Iris pigment epithelial cell (primary cell): ENCODE results near the gene PCNX2.
"Not testable (repeated sequence)": the region's sequence is repeated elsewhere in the genome, so short reads cannot be mapped to it uniquely, and the experiment has no call there.

ENCODE experiments used
- DNase-seq: peaks from one replicate; pipeline ENCODE4 v3.0.0-alpha.2; 2011; ENCODE audit warnings: low read depth

Gene PCNX2

DNA sequence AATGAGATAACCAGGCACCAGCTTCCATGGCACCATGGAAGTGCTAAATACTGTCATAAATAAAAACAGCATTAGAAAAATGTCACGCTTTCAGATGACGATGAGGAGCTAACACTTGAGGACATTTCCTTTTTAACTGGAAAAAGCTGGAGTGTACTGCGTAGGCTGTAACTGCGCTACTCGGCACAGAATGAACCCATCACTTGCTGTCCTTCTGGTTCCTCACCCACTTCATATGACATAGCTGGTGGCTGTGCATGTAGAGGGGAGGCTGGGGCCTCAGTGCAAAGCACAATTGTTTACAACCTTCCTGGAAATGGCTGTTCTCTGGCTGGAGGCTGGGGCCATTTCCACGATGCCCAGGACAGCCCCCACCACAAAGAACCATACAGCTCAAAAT, 289.4 kb downstream of the PCNX2 start:
- DNase-seq: no peak

DNA sequence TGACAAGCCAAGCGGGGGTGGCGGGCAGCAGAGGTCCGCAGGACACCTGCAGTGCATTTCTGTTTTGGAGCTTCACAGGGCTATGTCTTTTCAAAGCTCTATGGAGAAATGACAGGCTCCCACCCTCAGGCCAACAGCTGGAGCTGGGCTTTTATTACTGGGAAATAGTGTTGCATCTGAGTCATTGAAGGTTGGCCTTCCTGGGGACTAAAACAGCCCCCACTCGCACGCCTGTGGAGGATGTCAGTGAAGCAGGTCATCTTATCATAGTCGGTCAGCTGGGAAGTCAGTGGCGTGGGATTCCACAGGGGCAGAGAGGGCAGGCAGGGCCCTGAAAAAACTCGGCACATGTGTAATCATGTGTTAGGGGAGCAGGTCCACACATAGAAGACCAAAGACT, 289.8 kb downstream of the PCNX2 start:
- DNase-seq: peak; percentile 40

DNA sequence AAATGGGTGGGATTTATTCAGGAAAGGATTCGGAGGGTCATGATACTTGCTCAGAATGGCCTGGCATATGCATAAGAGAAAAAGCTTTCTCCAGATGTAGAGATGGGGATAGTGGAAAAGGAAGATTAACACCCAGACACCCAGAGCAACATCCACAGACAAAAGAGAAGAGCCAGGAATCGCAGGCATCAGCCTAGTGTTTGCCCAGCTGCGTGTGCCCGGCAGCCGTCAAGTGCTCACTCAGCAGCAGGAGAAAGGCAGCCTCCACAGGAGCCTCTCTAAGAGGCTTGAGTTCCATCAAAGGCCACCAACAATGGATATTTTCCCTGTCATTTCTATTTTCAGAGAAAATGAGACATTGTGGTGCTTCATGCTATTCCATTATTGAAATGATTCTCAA, 290.4 kb downstream of the PCNX2 start:
- DNase-seq: no peak

DNA sequence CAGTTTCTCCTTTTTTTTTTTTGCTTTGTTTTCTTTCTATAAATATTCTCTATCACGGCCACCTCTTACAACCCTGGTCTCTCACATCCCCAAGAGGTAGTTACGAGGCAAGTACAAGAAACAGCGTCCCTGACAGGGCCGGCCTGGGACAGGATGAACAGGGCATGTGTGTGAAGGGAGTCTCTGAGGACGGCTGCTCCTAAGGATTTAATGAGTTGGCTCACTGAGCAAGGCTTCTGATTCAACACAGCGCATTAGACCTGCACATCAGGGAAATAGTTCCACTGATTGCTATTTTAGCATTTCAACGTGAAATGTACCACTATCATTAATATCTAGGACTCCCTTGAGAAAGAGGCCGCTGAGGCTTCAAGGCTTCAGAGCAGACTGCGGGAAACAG, 291.1 kb downstream of the PCNX2 start:
- DNase-seq: no peak

DNA sequence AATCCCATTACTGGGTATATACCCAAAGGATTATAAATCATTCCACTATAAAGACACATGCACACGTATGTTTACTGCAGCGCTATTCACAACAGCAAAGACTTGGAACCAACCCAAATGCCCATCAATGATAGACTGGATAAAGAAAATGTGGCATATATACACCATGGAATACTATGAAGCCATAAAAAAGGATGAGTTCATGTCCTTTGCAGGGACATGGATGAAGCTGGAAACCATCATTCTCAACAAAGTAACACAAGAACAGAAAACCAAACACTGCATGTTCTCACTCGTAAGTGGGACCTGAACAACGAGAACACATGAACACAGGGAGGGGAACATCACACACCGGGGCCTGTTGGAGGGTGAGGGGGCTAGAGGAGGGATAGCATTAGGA, 291.9 kb downstream of the PCNX2 start:
- not testable (repeated sequence) for DNase-seq

DNA sequence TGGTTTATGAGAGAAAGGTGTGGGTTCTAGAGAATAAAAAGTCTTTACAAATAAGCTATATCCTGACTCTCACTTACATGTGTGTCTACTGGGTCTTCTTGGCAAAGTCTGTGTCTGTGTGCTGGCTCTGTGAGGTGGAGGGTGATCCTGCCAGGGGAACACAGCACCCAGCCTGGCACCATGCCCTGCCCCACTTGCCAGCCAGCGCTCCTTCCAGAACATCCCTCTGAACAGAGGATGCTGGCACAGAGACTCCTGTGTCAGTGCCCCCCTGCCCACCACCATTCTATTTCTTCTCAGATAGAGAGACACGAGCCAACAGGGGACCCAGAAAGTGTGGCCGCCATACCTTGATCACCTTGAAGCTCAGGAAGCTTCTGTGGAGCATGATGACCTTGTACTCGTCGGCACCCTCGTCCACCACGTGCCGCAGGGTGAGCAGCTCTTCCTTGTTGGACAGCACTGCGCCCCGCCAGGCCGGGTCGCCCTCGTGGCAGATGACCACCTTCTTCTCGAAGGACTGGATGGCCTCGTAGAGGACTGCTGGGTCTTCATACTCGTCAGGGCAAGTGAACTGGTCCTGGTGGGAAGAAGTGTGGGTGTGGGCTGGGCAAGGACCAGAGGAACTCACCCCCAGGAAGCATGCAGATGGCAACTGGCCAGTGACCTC, 295.4 kb downstream of the PCNX2 start:
- DNase-seq: no peak

DNA sequence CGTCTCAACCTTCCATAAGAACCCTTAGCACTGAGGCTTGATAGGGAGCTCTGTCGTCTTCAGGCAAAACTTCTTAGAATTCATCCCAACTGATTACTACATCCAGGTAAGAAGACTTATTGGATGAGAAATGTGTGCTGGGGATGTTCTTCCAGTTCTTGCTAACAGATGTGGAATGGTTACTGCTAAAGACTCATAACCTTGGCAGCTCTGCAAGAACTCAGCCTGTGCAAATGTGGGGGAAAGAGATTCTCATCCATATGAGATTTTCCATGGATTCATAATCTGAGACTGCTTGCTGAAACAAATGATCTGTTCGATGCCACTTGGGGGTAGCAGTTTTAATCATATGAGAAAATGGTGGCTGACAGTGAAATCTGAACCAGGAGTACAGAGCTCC, 296.9 kb downstream of the PCNX2 start:
- no peak for DNase-seq

DNA sequence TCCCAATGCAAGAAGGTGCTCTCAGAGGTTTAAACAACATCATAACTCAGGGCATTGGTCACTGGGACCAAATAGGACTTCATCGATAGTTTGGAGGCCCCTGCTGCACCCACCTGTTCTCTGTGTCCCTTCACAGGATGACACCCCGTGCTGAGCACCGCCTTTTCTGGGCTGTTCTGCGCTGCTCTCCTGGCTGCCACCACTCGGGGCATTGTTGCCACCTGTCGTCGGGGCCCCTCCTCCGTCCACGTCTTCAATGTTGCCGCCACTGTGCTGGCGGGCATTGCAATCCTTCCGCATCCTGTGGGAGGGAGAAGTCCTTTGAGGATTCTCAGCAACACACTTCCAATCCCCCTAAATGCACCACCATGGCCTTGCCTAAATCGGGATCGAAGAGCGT, 297.4 kb downstream of the PCNX2 start:
- no peak for DNase-seq

DNA sequence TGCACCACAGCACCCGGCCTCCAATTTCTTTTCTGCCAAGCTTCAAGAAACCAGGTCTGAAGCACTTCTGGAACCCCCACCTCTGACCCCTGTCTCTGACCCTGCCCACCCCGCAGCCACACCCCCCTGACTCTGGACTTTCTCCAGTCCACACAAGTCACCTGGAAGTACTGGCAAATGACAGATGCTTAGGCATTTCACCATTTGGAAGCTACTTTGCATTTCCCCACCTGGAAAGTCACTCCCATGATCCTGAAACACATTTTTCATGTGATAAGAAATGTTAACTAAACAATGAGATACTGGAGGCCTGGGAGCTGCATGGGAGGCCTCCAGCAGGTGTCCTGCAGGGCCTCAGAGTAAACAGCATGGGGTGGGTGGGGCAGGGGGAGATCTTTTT, 299.4 kb downstream of the PCNX2 start:
- no peak for DNase-seq

DNA sequence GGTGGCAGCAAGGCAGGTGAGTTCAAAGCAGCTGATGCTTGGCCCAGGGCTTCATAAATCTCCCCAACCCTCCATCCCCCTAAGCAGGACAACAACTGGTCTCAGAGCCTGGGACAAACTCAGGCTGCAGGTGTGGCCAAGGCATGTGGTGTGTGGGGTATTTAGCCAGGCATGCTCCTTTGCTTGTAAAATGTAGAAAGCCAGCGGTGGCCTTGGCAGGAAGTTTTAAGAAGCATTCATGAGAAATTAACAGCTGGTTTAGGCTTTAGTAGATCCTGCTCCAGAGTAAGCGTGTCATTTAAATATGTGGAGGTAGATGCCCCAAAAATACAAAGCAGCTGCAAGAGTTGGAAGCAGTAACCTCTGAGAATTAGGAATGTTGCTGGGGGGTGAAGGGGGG, 300.3 kb downstream of the PCNX2 start:
- DNase-seq: no peak

DNA sequence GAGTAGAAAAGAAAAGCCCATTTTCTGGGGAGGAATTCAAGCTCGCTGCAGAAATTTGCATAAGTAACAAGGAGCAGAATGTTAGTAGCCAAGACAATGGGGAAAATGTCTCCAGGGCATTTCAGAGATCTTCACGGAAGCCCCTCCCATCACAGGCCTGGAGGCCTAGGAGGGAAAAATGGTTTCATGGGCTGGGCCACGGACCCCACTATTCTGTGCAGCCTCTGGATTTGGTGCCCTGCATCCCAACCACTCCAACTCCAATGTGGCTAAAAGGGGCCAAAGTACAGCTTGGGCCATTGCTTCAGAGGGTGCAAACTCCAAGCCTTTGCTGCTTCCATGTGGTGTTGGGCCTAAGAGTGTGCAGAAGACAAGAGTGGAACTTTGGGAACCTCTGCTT, 302.0 kb downstream of the PCNX2 start:
- DNase-seq: no peak

DNA sequence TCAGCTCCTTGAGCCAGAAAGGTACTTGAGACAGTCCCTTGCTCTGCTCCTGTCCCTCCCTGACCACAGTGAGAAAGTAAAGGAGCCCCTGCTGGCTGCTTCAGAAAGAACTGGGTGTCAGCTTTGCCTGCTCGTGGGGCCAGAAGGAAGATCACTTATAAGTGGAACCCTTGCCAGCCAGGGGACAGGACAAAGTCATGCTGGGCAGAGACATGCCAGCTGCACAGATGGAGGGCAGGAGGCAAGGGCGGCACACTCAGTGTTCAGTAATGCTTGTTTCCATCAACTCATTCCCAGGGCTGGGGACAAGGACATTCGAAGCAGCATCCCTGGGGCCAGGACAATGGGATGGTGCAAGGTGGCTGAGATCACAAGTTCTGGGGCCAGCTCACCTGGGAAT, 303.3 kb downstream of the PCNX2 start:
- no peak for DNase-seq

DNA sequence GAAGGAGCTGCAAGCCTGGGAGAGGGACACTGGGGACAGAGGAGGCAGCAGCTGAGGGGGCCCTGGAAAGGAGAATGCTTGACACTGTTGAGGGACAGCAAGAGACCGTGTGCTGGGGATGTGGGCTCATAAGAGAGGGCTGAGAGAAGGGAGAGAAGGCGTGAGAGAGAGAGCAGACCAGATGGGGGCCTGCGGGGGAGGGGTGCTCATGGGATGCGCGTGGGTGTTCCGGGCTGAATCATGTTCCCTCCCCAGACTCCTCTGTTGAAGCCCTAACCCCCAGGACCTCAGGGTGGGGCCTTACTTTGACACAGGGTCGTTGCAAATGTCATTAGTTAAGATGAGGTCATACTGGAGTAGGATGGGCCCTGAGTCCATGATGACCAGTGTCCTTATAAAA, 304.3 kb downstream of the PCNX2 start:
- no peak for DNase-seq

DNA sequence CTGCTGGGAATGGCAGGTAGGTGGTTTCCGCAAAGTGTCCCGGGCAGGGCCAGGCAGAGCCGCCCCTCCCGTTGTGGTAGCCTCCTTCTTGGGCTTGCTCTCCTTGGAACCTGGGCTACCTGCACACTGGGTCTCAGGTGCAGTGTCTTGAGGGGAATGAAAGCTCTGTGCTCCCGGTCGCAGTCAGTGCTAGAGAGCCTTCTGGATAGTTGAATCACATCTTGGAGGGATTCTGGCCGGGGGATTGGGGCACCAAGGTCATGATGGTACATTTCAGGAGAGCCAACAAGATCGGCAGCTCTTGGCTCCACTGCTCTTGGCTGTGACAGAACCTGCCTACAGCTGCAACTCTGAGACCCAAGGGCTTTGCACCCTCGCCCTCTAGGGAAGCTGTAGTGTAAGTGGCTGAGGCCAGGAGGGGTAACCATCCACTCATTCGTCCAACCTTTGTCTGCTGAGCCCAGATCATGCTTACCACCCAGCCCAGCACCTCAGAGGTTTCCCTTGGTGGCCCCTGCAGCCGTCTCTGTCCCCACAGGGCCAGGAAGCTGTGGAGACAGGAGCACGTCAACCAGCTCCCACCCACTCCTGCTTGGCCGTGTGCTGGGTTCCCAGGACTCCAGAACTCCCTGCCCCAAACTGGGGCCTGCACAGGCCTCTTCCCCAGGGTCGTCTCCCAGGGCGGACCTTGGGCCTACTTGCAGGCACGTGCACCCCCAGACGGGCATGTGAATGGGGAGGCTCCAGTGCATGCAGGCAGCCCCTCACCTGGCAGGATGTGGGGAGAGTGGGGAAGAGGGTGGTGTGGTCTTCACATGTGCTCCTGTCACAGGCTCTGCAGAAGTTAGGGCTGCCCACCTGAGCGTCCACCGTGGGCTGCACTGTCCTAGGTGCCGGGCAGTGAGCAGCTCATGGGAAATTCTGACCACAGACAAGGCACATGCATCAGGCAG, 305.1 kb downstream of the PCNX2 start:
- DNase-seq: no peak

DNA sequence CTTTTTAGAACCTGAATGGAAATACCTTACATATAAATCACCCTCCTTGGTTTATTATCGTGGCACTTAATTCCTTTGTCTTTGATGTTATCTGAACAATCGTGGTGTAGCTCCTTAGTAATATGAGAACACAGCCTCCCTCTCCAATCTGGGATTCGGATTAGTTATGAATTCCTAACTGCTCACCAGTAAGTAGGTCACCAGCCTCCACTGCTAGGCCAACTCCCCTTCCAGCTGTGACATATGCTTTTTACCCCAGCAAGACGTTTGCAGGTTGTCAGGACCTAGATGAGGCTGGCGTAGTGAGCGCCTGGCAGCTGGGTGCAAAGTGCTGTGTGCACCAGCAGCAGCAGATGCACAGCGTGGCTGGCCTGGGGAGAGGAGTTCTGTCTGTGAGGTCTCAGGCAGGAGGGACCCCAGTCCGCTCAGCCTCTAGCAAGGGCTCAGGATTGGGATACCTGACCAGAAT, 306.9 kb downstream of the PCNX2 start:
- DNase-seq: peak; percentile 86

DNA sequence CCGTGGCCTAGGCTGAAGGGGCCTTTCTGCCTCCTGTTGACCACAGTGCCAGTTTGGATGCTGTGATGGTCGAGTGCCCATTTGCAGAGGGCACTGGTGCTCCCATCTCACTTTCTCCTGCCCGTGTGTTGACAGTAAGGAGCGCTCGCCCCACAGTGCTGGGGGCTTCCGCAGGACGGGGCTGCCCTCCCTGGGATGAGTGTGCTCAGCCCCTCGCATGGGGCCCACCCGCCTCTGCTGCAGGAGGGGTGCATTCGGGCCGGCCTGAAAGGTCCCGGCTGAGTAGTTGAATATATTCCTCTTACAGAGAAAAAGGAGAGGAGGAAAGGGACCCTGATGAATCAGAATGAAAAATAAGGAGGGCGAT, 307.8 kb downstream of the PCNX2 start:
- no peak for DNase-seq

DNA sequence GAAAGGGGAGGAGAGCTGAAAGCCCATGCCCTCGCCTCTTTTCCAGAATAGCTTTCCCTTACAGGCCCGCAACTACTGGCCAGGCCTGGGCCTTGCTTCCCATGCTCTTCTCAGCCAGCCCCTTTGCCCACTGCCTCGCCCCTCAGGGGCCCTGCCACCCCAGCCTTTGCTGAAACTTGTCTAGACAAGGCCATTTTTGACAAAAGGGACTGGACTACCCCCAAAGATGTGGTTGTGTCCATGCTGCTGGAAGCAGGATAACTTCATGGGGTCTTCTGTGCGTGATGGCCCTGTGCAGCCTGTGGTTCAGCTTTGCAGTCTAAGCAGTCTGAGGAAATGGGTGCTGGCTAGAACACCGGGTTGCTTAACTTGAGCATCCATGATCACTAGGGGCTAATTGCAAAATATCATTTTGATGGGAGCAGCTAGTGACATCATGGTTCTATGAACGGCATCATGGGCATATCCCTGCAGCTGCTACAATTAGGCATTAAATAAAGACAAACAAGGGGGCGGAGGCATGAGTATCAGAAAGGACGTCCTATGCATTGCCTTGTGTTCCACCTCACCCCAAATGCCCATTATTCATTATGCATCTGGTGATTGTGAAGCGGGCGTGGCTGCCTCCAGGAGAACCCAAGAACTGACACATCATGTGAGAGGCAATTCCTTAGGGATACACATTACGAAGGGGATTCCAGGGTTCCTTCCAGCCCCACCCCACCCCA, 308.3 kb downstream of the PCNX2 start:
- no peak for DNase-seq

DNA sequence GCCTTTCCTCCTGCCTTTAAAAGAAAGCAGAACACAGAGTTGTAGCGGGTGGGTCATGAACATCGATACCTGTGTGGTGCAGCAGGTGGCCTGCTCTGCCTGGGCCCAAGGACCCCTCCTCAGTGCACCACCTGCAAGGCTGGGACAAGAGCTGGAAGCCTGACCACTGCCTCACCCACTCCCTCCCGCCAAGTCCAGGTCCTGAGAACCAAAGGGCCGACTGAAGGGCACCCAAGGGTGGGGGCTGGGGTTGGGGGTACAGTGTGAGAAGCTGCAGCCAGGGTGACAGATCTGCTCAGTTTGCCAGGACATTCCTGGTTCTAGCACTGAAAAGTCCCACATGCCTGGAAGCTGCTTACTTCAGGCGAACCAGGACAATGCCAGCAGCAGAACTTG, 309.0 kb downstream of the PCNX2 start:
- DNase-seq: no peak

DNA sequence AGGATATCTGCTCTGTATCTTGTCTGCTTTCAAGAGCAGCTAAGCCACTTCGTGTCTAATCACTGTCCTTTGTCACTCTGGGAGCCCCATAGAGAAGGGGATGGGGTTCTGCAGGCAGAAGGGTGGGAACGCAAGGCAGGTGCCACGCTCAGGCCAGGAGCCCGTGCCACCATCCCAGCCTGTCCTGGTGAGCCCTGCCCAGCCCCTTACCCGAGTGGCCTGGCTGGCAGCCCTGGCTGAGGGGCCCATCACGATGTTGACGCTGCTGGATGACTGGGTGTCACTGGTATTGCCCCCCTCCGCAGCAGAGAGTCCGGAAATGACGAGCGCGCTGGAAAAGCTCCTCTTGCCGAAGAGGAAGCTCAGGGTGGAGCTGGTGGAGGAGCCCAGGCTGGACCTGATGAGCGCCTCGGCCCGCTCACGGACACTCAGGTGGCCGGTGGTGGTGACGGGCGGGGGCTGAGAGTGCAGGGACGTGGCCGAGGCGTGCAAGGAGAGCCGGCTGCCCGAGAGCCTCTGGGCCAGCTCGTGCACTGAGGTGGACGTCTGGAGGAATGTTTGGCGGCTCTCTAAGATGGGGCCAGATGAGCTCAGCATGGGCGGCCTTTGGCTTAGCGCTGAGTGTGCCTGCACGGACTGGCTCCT, 309.5 kb downstream of the PCNX2 start:
- no peak for DNase-seq

DNA sequence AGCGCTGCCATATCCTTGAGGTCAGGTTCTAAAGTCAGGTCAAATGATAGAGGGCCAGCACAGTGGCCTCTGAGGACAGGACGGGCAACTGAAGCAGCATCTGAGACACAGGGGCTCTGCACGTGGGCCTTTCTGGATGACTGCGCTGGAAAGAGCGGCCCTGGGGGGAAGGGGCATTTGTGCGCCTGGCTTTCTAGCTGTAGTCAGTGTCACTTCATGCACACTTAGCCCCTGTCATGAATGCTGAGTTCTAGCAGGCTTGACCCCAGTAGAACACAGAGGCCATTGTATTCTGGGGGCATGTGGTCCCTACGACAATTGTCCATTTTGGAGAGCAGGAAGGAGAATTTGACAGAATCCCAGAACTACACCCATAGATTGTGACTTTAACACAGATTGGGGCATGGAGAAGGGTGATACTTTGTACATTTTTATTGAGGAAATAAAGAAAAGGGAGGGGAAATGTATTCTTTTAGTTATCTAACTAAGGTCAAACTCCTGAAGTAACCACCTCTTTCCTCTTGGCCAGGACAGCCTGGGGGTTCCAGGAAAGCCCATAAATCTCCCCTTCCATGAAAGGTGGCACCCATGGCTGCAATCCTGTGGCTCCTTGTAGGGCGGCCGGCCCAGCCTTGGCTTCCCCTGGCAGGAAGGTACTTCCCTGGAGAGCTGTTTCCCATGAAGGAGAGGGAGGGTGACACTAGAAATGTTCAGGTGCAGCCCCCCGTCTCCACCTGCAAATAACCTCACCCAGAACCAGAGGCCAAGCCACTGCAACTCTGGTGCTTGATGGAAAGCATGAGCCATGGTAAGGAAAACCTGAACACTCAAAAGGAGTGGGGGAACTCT, 310.7 kb downstream of the PCNX2 start:
- no peak for DNase-seq

DNA sequence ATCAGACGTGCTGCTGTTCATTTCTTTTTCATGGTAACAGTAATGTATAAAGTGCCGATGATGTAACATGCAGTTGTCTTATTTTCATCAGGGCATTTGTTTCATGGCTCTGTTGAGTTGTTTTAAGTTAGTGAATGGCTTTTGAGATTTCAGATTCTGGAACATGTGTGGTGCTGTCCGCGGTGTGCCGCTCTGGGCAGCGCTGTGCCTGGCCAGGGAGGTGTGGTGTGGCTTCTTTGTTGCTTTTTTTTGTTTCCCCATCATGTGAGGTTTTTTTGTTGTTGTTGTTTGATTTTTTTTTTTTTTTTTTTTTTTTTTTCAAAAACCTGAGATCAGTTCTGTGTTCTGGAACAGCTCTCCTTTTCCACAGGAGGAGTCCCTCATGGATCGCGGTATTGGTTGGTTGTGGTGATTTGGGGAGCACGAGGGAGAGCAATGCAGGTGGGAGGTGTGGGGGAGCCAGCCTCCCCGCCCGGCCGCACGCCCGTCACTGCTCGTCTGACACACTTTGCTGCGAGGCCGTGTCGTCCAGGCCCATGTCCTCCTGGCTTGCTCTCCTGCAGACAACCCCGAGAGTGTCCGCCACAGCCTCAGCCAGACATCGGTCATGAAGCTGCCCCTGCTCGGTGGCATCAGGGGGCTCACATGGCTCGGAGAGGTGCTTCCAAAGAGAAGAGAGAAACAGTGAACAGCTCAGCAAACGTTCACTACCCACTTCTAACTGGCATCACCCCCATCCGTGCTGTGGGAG, 311.5 kb downstream of the PCNX2 start:
- DNase-seq: no peak
